GM19468 (cell line): ENCODE measurements around the gene SOS1.
A peak's percentile ranks its signal among the peaks of the same experiment; 100 is the strongest.
"Not testable (repeated sequence)": the region's sequence is repeated elsewhere in the genome, so short reads cannot be mapped to it uniquely, and the experiment has no call there.

Experiments
- ATAC-seq: cut with Tn5 transposase; IDR thresholded peaks from one replicate; pipeline ENCODE4 v1.9.1; 2021; ENCODE audit warnings: mild to moderate bottlenecking, moderate library complexity, moderate number of reproducible peaks; ENCODE audit not compliant: unreplicated experiment; ENCODE audit errors: extremely low read depth

The SOS1 gene

GRCh38 chr2:39107724-39108273, 13.1 kb downstream of the SOS1 start:
- ATAC-seq: no peak

DNA sequence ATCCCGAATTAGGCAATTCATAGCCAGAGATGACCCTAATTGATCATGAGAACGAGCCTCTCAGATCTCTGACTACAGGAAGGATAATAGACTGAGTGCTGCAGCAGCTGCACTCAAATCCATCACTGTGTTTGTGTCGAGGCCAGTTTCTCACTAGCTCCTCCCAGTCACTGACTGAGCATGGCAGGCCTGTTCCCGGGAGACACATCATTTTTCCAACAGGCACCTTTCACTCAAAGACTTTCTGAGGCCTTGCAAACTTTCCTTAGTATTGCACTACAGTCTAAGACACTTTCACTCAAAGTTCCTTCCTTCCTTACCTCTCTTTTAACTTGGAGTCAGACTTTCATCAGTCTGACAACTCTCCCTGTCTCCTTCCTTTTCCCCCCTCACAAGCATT, 13.7 kb downstream of the SOS1 start:
- ATAC-seq: no peak

DNA sequence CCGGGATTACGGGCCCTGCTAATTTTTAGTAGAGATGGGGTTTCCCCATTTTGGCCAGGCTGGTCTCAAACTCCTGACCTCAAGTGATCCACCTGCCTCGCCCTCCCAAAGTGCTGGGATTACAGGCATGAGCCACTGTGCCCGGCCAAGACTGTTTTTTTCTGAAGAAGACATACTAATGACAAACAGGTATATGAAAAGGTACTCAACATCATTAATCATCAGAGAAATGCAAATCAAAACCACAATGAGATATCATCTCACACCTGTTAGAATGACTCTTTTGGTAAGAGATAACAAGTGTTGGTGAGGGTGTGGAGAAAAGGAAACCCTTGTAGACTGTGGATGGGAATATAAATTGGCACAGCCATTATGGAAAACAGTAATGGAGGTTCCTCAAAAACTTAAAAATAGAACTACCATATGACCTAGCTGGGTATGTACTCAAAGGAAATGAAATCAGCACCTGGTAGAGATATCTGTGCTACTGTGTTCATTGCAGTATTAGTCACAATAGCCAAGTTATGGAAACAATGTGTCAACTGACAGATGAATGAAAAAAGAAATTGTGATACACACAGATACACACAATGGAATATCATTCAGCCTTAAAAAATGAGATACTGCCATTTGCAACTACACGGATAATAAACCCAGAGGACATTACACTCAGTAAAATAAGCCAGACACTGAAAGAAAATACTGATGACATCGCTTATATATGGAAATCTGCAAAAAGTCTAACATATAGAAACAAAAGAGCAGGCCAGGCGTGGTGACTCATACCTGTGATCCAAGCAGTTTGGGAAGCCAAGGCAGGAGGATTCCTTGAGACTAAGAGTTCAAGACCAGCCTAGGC, 20.8 kb downstream of the SOS1 start:
- ATAC-seq: peak; percentile 22

DNA sequence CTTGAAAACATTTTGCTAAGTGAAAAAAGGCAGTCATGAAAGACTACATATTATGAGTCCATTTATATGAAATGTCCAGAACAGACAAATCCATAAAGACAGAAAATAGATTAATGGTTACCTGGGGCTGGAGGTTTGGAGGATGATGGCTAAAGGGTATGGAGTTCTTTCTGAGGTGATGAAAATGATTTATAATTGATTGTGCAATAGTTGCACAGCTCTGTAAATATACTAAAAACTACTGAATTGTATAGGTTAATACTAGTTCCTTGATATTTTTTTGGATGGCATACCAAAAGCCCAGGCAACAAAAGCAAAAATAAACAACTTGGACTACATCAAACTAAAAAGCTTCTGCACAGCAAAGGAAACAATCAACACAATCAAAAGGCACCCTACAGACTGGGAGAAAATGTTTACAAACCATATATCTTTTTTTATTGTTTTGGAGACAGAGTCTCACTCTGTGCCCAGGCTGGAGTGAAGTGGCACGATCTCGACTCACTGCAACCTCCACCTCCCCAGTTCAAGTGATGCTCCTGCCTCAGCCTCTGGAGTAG, 21.5 kb downstream of the SOS1 start:
- no peak for ATAC-seq

- ATAC-seq: no peak
Observed at GRCh38 chr2:39095624-39096023, 25.2 kb downstream of the SOS1 start.

- peak; percentile 75 for ATAC-seq
Observed at GRCh38 chr2:39094717-39095363, 26.0 kb downstream of the SOS1 start.

DNA sequence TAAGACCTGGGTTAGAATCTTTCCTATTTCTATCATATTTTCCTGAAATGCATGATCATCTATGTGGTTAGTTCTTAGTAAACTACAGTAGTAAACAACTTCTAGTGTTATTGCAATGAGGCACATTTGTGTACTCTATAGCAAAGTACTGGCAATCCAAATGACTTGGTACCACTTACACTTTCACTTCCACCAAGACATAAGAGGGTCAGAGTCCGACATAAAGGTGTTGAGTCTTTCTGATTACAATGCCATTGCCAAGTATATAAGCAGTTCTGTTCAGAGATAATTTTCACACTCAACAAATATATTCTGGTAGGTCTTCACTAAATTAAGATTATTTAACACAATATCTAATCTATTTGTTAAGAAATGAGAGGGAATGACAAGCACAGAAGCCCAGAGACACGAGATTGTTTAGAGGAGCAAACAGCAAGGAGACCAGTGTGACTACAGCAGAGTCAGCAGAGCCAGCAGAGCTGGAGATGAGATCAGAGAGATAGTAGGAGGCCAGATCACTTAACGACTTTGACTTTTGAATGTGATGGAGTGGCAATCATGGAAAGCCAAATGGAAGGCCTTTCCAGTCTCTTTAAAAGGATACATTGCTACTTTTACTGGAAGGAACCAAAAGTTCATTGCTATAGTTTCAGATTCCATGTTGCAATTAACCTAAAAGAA, 27.5 kb downstream of the SOS1 start:
- ATAC-seq: no peak

- no peak for ATAC-seq
Observed at GRCh38 chr2:39091543-39091942, 29.3 kb downstream of the SOS1 start.

DNA sequence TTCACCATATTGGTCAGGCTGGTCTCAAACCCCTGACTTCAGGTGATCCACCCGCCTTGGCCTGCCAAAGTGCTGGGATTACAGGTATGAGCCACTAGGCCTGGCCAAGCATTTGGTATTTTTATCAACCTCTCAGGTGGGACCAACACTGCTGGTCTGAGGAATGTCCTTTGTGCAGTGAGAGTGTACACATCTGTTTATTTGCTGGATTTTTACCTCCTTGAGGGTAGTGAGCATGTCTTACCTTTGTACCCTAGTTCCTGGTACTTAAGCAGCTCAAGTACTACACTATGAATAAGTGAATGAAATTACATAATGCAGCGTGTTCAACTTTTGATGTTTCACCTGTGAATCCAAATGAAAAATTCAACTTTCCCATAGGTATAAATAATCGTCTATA, 29.8 kb downstream of the SOS1 start:
- no peak for ATAC-seq

DNA sequence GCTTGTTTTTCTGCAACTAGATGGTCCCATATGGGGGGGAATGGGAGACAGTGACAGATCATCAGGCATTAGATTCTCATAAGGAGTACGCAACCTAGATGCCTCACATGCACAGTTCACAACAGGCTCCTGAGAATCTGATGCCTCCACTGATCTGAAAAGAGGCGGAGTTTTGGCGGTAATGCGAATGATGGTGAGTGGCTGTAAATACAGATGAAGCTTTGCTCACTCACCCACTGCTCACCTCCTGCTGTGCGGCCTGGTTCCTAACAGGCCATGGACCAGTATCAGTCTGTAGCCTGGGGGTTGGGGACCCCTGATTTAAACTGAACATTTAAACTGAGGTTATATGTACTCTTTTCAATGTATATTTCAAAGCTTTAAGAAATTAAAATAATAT, 40.7 kb downstream of the SOS1 start:
- ATAC-seq: no peak

GRCh38 chr2:39069890-39070465, 50.9 kb downstream of the SOS1 start:
- ATAC-seq: no peak

- no peak for ATAC-seq
Observed at GRCh38 chr2:39069136-39069515, 51.7 kb downstream of the SOS1 start.

DNA sequence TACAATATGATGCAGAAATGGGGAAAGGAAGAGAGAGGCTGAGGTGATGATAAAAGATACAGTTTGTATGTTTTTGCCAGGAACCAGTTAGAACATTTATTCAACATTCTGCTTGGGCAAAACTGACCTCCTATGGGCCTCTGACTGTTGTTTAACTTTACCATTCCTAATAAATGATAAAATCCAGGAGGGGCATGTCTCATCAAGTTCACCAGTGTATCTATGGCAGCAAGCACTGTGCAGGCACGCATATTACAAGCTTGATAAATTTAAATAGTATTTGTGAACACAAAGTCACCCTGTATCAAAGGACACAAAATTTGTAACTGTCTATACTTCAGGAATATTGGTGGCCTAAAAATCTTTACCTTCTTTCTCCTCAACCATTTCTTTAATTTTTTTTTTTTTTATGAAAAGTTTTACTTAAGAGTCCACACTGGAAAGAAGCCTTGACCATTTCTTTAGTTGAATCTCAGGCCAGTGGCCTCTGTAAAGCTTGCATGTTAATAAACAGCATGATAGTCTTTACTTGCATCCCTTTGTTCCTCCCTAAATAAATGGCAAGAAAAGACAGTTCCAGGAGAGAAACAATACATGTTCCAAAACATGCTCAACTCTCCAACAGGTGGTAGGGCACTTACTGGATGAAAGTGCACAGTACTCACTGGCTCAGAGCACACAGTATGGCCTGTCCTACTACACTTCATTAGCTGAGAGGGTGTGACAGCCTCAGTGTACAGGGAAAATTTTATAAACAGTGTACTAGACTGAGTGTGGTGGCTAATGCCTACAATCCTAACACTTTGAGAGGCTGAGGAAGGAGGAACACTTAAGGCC, 52.3 kb downstream of the SOS1 start:
- no peak for ATAC-seq

GRCh38 chr2:39065616-39066015, 55.2 kb downstream of the SOS1 start:
- no peak for ATAC-seq

- ATAC-seq: no peak
Observed at GRCh38 chr2:39062320-39062719, 58.5 kb downstream of the SOS1 start.

DNA sequence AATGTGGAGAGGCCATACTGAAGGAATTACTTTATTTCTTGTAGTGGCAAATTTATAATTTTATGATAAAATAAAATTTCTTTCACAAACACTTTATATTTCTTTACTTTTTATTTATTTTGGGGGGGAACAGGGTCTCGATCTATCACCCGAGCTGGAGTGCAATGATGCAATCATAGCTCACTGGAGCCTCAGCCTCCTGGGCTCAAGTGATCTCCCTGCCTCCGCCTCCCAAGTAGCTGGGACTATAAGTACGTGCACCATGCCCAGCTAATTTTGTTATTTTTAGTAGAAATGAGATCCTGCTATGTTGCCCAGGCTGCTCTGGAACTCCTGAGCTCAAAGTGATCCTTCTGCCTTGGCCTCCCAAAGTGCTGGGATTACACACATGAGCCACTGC, 59.6 kb downstream of the SOS1 start:
- ATAC-seq: no peak

GRCh38 chr2:39059366-39059952, 61.4 kb downstream of the SOS1 start:
- no peak for ATAC-seq

GRCh38 chr2:39058101-39058500, 62.8 kb downstream of the SOS1 start:
- no peak for ATAC-seq

DNA sequence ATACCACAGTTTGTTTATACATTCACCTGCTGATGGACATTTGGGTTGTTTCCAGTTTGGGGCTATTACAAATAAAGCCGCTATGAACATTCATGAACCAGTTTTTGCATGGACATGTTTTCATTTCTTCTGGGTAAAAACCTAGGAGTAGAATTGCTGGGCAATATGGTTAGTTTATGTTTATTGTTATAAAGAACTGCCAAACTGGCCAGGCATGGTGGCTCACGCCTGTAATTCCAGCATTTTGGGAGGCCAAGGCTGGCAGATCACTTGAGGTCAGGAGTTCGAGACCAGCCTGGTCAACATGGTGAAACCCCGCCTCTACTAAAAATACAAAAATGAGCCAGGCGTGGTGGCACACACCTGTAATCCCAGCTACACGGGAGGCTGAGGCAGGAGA, 68.2 kb downstream of the SOS1 start:
- not testable (repeated sequence) for ATAC-seq
